Neutrophil (primary cell): Measurements from ENCODE around the gene TEX35.
"Not testable (repeated sequence)": the region's sequence is repeated elsewhere in the genome, so short reads cannot be mapped to it uniquely, and the experiment has no call there.

ENCODE experiments used
- H3K27ac ChIP-seq: fragments of 200-600 bp; sonication (generic); 2 replicates; pipeline ENCODE4 v1.5.1; 2016; ENCODE audit warnings: mild to moderate bottlenecking, moderate library complexity
- H3K27me3 ChIP-seq: fragments of 200-600 bp; sonication (generic); 2 replicates; pipeline ENCODE4 v1.6.0; 2016; ENCODE audit warnings: mild to moderate bottlenecking
- H3K36me3 ChIP-seq: fragments of 200-600 bp; sonication (generic); 2 replicates; pipeline ENCODE4 v1.5.1; 2017
- H3K4me1 ChIP-seq, 2 experiments: fragments of 200-600 bp in 1 of 2; sonication (generic) in 1 of 2; 1 replicate in 1 of 2; 2 replicates in 1 of 2; pipeline versions ENCODE4 v1.5.1 to v1.6.1; 2013 to 2016; ENCODE audit warnings: low read depth in 1 of 2, low read length in 1 of 2, mild to moderate bottlenecking in 1 of 2, moderate library complexity in 1 of 2; ENCODE audit not compliant: control insufficient read depth in 1 of 2, insufficient read depth in 1 of 2
- H3K4me3 ChIP-seq, 2 experiments: fragments of 200-600 bp in 1 of 2; sonication (generic) in 1 of 2; 1 replicate in 1 of 2; 2 replicates in 1 of 2; pipeline ENCODE4 v1.5.1; 2013 to 2016; ENCODE audit warnings: low read depth in 1 of 2, low read length in 1 of 2, mild to moderate bottlenecking in 1 of 2, moderate library complexity in 1 of 2
- H3K9me3 ChIP-seq: fragments of 200-600 bp; sonication (generic); 2 replicates; pipeline ENCODE4 v1.5.1; 2016
- CTCF ChIP-seq: fragments of 200-600 bp; sonication (generic); IDR thresholded peaks from 2 replicates; pipeline ENCODE4 v1.5.1; 2016; ENCODE audit warnings: antibody characterized with exemption

TEX35 gene

GRCh38 chr1:178502856-178503255, 10.1 kb upstream of the TEX35 start:
- no peak for TF ChIP-seq CTCF
- H3K4me3 ChIP-seq, result no peak overlapping the region
- no peaks in the 10 kb centered on the region for H3K36me3 ChIP-seq
- H3K9me3 ChIP-seq, result no peaks in the 10 kb centered on the region
- H3K27ac ChIP-seq, result no peak overlapping the region
- H3K4me1 ChIP-seq, result no peaks in the 10 kb centered on the region
- H3K27me3 ChIP-seq, result no peaks in the 10 kb centered on the region

- H3K9me3 ChIP-seq, H3K27ac ChIP-seq, H3K27me3 ChIP-seq, H3K4me1 ChIP-seq, H3K36me3 ChIP-seq, H3K4me3 ChIP-seq: not testable (repeated sequence)
Measured at GRCh38 chr1:178503316-178503715, 9.6 kb upstream of the TEX35 start.

- H3K36me3 ChIP-seq, result no peaks in the 10 kb centered on the region
- TF ChIP-seq CTCF, result no peak
Measured at GRCh38 chr1:178503849-178504248, 9.1 kb upstream of the TEX35 start.

GRCh38 chr1:178504286-178504685, 8.6 kb upstream of the TEX35 start:
- no peaks in the 10 kb centered on the region for H3K9me3 ChIP-seq
- H3K36me3 ChIP-seq, result no peaks in the 10 kb centered on the region
- no peak overlapping the region for H3K27ac ChIP-seq
- TF ChIP-seq CTCF, result no peak
- H3K4me1 ChIP-seq, result no peaks in the 10 kb centered on the region
- H3K4me3 ChIP-seq, result no peak overlapping the region
- no peaks in the 10 kb centered on the region for H3K27me3 ChIP-seq

More at GRCh38 chr1:178503849-178504248, 9.1 kb upstream of the TEX35 start:
- H3K9me3 ChIP-seq, result no peaks in the 10 kb centered on the region
- no peaks in the 10 kb centered on the region for H3K27me3 ChIP-seq
- H3K27ac ChIP-seq, result no peak overlapping the region
- H3K4me1 ChIP-seq, result no peaks in the 10 kb centered on the region
- no peak overlapping the region for H3K4me3 ChIP-seq

GRCh38 chr1:178506177-178506576, 6.7 kb upstream of the TEX35 start:
- TF ChIP-seq CTCF, result no peak
- H3K36me3 ChIP-seq, result no peaks in the 10 kb centered on the region

GRCh38 chr1:178506669-178507068, 6.2 kb upstream of the TEX35 start:
- H3K36me3 ChIP-seq, result no peaks in the 10 kb centered on the region
- no peak overlapping the region for H3K4me3 ChIP-seq
- H3K27ac ChIP-seq, result no peak overlapping the region
- H3K9me3 ChIP-seq, result no peaks in the 10 kb centered on the region
- H3K4me1 ChIP-seq, result no peaks in the 10 kb centered on the region
- TF ChIP-seq CTCF, result no peak
- no peaks in the 10 kb centered on the region for H3K27me3 ChIP-seq

More at GRCh38 chr1:178506177-178506576, 6.7 kb upstream of the TEX35 start:
- Histone ChIP-seq H3K4me3 (no peak overlapping the region), H3K9me3 (no peaks in the 10 kb centered on the region), H3K27ac (no peak overlapping the region), H3K4me1 (no peaks in the 10 kb centered on the region), H3K27me3 (no peaks in the 10 kb centered on the region)
